ENCODE measurements around the gene P3R3URF. TPM values are rescaled to one million over a fixed set of nuclear protein-coding genes. Genes with fewer than 3 reads are reported as not detected.

Gene P3R3URF
- total RNA-seq, 1 donor from 2014 or later: not detected

Small RNA genes lying within 50 kb of the gene (small RNA-seq; reads per million reads assigned to genes)
- gene AL672043.1 (ENCODE audit: low replicate concordance): not detected

Other genes with a start within 250 kb of the P3R3URF start
- gene PIK3R3, start 43.9 kb downstream of the P3R3URF start, total RNA-seq: 16.0 TPM
- 0.74 TPM for gene TSPAN1, start 1.4 kb downstream of the P3R3URF start, total RNA-seq
- gene POMGNT1, start 21.9 kb upstream of the P3R3URF start, total RNA-seq: 29.0 TPM
- gene LURAP1, start 26.8 kb upstream of the P3R3URF start, total RNA-seq: 2.2 TPM
- 1.5 TPM for gene RAD54L, start 71.3 kb upstream of the P3R3URF start, total RNA-seq
- gene LRRC41, start 127.1 kb upstream of the P3R3URF start, total RNA-seq: 41.1 TPM
- 190 TPM for gene UQCRH, start 127.2 kb upstream of the P3R3URF start, total RNA-seq
- gene NSUN4, start 164.3 kb upstream of the P3R3URF start, total RNA-seq: 8.4 TPM
- 17.0 TPM for gene FAAH, start 217.8 kb upstream of the P3R3URF start, total RNA-seq

Data from temporal lobe (tissue), 2 donors.